Measurements from ENCODE around the gene PRR15L. TPM values are rescaled to one million over a fixed set of nuclear protein-coding genes. Genes with fewer than 3 reads are reported as not detected.
"Not testable (repeated sequence)": the region's sequence is repeated elsewhere in the genome, so short reads cannot be mapped to it uniquely, and the experiment has no call there.

Gene PRR15L
- total RNA-seq, 6 donors from 2014 or later = 34.2 to 105 (median 75.2) TPM

DNA sequence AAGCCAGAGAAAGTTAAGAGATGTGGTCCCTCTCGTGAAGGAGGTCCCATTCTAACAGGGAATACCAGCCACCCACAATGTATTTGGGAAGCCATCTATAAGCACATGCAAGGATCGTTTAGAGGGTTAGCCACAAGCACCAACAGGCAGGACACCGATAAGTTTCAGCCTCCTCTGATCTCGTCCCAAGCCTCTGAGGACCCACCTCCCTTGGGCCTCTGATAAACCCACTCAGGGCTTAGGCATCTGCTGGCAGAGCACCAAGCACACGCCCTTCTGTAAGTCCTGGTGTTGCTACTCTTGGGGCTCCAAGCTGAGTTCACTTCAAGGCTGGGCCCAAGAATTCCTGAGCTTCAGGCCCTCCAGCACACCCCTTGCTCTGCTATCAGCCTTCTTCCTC, 21.7 kb downstream of the PRR15L start:
- H3K9me3 ChIP-seq = no peaks in the 10 kb centered on the region
- no peak overlapping the region for H3K27ac ChIP-seq
- H3K4me1 ChIP-seq = peaks cover 6 to 9% (median 7%) of the 10 kb centered on the region in 4 donors
- no peaks in the 10 kb centered on the region for H3K27me3 ChIP-seq
- peaks cover 0 to 7% (median 3%) of the 10 kb centered on the region in 4 donors for H3K36me3 ChIP-seq
- TF ChIP-seq, protein P1, sequence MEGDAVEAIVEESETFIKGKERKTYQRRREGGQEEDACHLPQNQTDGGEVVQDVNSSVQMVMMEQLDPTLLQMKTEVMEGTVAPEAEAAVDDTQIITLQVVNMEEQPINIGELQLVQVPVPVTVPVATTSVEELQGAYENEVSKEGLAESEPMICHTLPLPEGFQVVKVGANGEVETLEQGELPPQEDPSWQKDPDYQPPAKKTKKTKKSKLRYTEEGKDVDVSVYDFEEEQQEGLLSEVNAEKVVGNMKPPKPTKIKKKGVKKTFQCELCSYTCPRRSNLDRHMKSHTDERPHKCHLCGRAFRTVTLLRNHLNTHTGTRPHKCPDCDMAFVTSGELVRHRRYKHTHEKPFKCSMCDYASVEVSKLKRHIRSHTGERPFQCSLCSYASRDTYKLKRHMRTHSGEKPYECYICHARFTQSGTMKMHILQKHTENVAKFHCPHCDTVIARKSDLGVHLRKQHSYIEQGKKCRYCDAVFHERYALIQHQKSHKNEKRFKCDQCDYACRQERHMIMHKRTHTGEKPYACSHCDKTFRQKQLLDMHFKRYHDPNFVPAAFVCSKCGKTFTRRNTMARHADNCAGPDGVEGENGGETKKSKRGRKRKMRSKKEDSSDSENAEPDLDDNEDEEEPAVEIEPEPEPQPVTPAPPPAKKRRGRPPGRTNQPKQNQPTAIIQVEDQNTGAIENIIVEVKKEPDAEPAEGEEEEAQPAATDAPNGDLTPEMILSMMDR (IDR thresholded peaks at IDR 0.05) = no peak
- no peak for TF ChIP-seq EP300 (IDR thresholded peaks at IDR 0.05)
- no peak for TF ChIP-seq POLR2A (IDR thresholded peaks at IDR 0.05)
- no peak for TF ChIP-seq POLR2AphosphoS5 (IDR thresholded peaks at IDR 0.05)
- ATAC-seq (ENCODE audit: low FRiP score in 2 of 2) (no peak), DNase-seq (no peak)
- WGBS, 2 donors = 58 to 84% methylated on average over 4 to 5 of the region's 5 CpGs
- no peak overlapping the region for H3K4me3 ChIP-seq

- H3K4me3 ChIP-seq; H3K9me3 ChIP-seq; H3K4me1 ChIP-seq; H3K27ac ChIP-seq; DNase-seq; ATAC-seq (ENCODE audit: low FRiP score in 2 of 2); H3K27me3 ChIP-seq: not testable (repeated sequence)
- peaks cover 0 to 11% (median 5%) of the 10 kb centered on the region in 4 donors for H3K36me3 ChIP-seq
- WGBS, 2 donors = 74 to 78% methylated on average over 3 of the region's 3 CpGs
Measured at GRCh38 chr17:47935468-47935867, 22.2 kb downstream of the PRR15L start.

DNA sequence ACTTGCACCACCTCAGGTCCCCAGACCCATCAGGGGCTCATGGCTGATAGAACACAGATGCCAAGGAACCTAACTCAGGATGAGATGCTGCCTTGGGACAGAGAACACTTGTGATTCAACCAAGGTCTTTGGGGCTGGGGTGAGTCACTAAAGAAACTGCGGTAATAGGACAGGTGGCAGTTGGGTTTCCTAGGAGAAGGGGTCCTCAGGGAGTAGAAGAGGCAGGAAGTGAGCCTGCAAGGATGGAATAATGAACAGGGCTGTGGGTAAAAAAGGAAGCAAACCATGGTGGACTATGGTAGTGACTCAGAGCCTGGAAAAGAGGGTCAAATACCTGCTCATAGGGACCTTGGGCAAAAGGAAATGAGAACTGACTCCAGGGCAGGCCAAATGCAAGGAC, 22.8 kb downstream of the PRR15L start:
- 89 to 96% methylated on average over 1 of the region's 1 CpG for WGBS, 2 donors
- ATAC-seq (ENCODE audit: low FRiP score in 2 of 2) (no peak), DNase-seq (no peak)
- Histone ChIP-seq H3K4me1 (no peaks in the 10 kb centered on the region), H3K9me3 (no peaks in the 10 kb centered on the region), H3K27me3 (no peaks in the 10 kb centered on the region), H3K36me3 (peaks cover 0 to 17% (median 11%) of the 10 kb centered on the region in 4 donors), H3K27ac (no peak overlapping the region), H3K4me3 (no peak overlapping the region)
- TF ChIP-seq, protein P1 (IDR thresholded peaks at IDR 0.05) = no peak
- no peak for TF ChIP-seq POLR2AphosphoS5 (IDR thresholded peaks at IDR 0.05)
- no peak for TF ChIP-seq EP300 (IDR thresholded peaks at IDR 0.05)
- TF ChIP-seq POLR2A (IDR thresholded peaks at IDR 0.05) = no peak

GRCh38 chr17:47931848-47932247, 25.8 kb downstream of the PRR15L start:
- WGBS, 2 donors = 80% methylated on average over 4 of the region's 4 CpGs
- TF ChIP-seq EP300 (IDR thresholded peaks at IDR 0.05) (no peak), POLR2A (IDR thresholded peaks at IDR 0.05) (no peak), POLR2AphosphoS5 (IDR thresholded peaks at IDR 0.05) (no peak)
- TF ChIP-seq, protein P1 (IDR thresholded peaks at IDR 0.05) = no peak
- H3K27ac ChIP-seq = no peak overlapping the region
- H3K36me3 ChIP-seq = peaks cover 0 to 45% (median 37%) of the 10 kb centered on the region in 4 donors
- H3K4me1 ChIP-seq = no peaks in the 10 kb centered on the region
- no peak overlapping the region for H3K4me3 ChIP-seq
- no peaks in the 10 kb centered on the region for H3K27me3 ChIP-seq
- DNase-seq (no peak), ATAC-seq (ENCODE audit: low FRiP score in 2 of 2) (no peak)
- H3K9me3 ChIP-seq = no peaks in the 10 kb centered on the region

DNA sequence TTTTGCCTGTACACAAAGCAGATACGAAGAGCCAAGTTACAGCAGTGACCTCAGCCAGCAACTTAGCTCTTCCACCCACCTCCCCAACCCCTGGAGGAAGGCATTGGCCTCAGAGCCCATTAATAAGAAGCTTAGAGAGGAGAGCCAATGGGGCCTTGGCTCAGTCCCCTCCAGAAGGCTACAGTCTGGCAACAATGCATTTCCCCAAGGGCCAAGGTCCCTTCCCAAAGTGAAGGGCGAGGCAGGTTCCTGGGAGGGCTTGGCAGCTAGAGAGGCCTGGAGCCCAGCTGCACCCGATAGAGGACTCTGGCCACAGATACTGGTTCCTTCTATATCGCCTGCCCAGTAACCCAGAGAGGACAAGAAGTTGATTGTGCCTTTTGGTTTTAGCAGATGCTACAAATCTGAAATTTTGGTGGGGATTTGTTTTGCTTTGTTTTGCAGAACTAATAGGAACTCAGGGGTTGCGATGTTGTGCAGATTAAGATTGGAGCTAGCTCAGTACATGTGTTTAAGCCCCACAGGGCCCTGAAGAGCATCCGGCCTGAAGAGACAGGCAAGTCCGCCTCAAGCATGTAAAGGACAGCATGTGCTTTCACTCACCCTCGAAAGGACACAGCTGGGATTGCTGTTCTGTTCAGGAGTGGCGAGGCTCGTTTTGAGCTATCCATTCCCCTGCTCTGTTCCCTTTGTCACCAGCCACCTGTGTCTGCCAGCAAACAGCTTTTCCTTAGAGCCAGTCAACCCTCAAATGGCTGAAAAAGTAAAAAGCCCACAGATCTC, 28.3 kb downstream of the PRR15L start:
- DNase-seq = no peak
- no peak overlapping the region for H3K4me3 ChIP-seq
- no peak overlapping the region for H3K27ac ChIP-seq
- 75 to 81% methylated on average over 9 to 10 of the region's 10 CpGs for WGBS, 2 donors
- H3K9me3 ChIP-seq = no peaks in the 10 kb centered on the region
- H3K36me3 ChIP-seq = peaks cover 2 to 69% (median 59%) of the 10 kb centered on the region in 4 donors
- TF ChIP-seq, protein P1 (IDR thresholded peaks at IDR 0.05) = no peak
- TF ChIP-seq POLR2A (IDR thresholded peaks at IDR 0.05) (no peak), EP300 (IDR thresholded peaks at IDR 0.05) (no peak), POLR2AphosphoS5 (IDR thresholded peaks at IDR 0.05) (no peak)
- no peaks in the 10 kb centered on the region for H3K4me1 ChIP-seq
- no peaks in the 10 kb centered on the region for H3K27me3 ChIP-seq
- no peak for ATAC-seq (ENCODE audit: low FRiP score in 2 of 2)

Data from upper lobe of left lung (tissue), 6 donors.